IMR-90 (cell line): Measurements from ENCODE around the gene CCNYL1. TPM values are rescaled to one million over a fixed set of nuclear protein-coding genes. Genes with fewer than 3 reads are reported as not detected.

Experiments used
- ATAC-seq: fragments of 200-7000 bp; cut with Tn5 transposase; 2 replicates; pipeline ENCODE4 v1.9.1; 2020; ENCODE audit warnings: low read depth, mild to moderate bottlenecking, moderate library complexity
- BruUV-seq: library from RNA; stranded (reverse); fragments of 400-500 nt; replicated peaks from 2 replicates; lab custom pipeline; 2021; lab: Mats Ljungman, UMichigan
- CTCF ChIA-PET: fragments of 300-600 bp; formaldehyde crosslinking; extraction: SDS; loops from one replicate; lab custom pipeline; 2021; ENCODE audit warnings: antibody characterized with exemption; lab: Yijun Ruan, JAX
- POLR2A ChIA-PET: fragments of 300-600 bp; sonication (Branson Sonifier 250); formaldehyde crosslinking; loops from one replicate; lab custom pipeline; 2022; ENCODE audit warnings: antibody characterized with exemption; ENCODE audit not compliant: unreplicated experiment; lab: Charles Lee
- DNase-seq: peaks from one replicate; pipeline ENCODE4 v3.0.0; 2013
- H2AFZ ChIP-seq: replicated peaks from 2 replicates; pipeline ENCODE3; 2013; ENCODE audit warnings: low read length, mild to moderate bottlenecking; ENCODE audit not compliant: poor library complexity
- H2AK5ac ChIP-seq: 2 replicates; pipeline ENCODE4 v1.6.1; 2013; ENCODE audit warnings: low read depth, low read length, inconsistent platforms
- H2AK9ac ChIP-seq: replicated peaks from 2 replicates; pipeline ENCODE3; 2013; ENCODE audit warnings: mild to moderate bottlenecking, low read depth, low read length, moderate library complexity; ENCODE audit not compliant: poor library complexity
- H2BK120ac ChIP-seq: 2 replicates; pipeline ENCODE4 v1.6.1; 2013; ENCODE audit warnings: low read depth, low read length, inconsistent platforms
- H2BK15ac ChIP-seq: 3 replicates; pipeline ENCODE4 v1.6.1; 2013; ENCODE audit warnings: low read depth, low read length, inconsistent platforms
- H2BK20ac ChIP-seq: 2 replicates; pipeline ENCODE4 v1.6.1; 2013; ENCODE audit warnings: low read depth, mild to moderate bottlenecking, inconsistent platforms, low read length, moderate library complexity
- H2BK5ac ChIP-seq: 2 replicates; pipeline ENCODE4 v1.6.1; 2013; ENCODE audit warnings: mild to moderate bottlenecking, low read depth, low read length, inconsistent platforms; ENCODE audit not compliant: poor library complexity, severe bottlenecking
- H3K14ac ChIP-seq: replicated peaks from 2 replicates; pipeline ENCODE4 v1.6.1; 2013; ENCODE audit warnings: low read depth, low read length, inconsistent platforms
- H3K18ac ChIP-seq: 2 replicates; pipeline ENCODE4 v1.6.1; 2013; ENCODE audit warnings: low read depth, low read length, control low read depth
- H3K23ac ChIP-seq: 2 replicates; pipeline ENCODE4 v1.6.1; 2013; ENCODE audit warnings: low read depth, low read length, inconsistent platforms
- H3K27ac ChIP-seq: 2 replicates; pipeline ENCODE4 v1.5.1; 2013; ENCODE audit warnings: mild to moderate bottlenecking, control low read depth, low read length; ENCODE audit not compliant: insufficient read depth
- H3K27me3 ChIP-seq: 2 replicates; pipeline ENCODE4 v1.6.1; 2013; ENCODE audit warnings: low read length; ENCODE audit not compliant: control insufficient read depth, insufficient read depth
- H3K36me3 ChIP-seq: 2 replicates; pipeline ENCODE4 v1.6.1; 2013; ENCODE audit warnings: low read length, mixed read lengths; ENCODE audit not compliant: control insufficient read depth, insufficient read depth
- H3K4ac ChIP-seq: 2 replicates; pipeline ENCODE4 v1.6.1; 2013; ENCODE audit warnings: low read depth, low read length, inconsistent platforms
- H3K4me1 ChIP-seq: 2 replicates; pipeline ENCODE4 v1.6.1; 2013; ENCODE audit warnings: low read length, mixed read lengths; ENCODE audit not compliant: control insufficient read depth, insufficient read depth
- H3K4me2 ChIP-seq: 2 replicates; pipeline ENCODE4 v1.6.1; 2013; ENCODE audit warnings: low read depth, mild to moderate bottlenecking, control low read depth, low read length, moderate library complexity
- H3K4me3 ChIP-seq: 2 replicates; pipeline ENCODE4 v1.5.1; 2013; ENCODE audit warnings: low read depth, mild to moderate bottlenecking, control low read depth, low read length, moderate library complexity; ENCODE audit not compliant: insufficient read depth
- H3K56ac ChIP-seq: 2 replicates; pipeline ENCODE4 v1.6.1; 2013; ENCODE audit warnings: low read length, inconsistent platforms; ENCODE audit not compliant: insufficient read depth; ENCODE audit errors: extremely low read depth
- H3K79me1 ChIP-seq, 2 experiments: 2 replicates each; pipeline ENCODE4 v1.6.1; 2013; ENCODE audit warnings: low read length in 2 of 2, inconsistent platforms in 1 of 2, low read depth in 1 of 2
- H3K9ac ChIP-seq: 2 replicates; pipeline ENCODE4 v1.6.1; 2013; ENCODE audit warnings: low read depth, low read length, control low read depth
- H3K9me1 ChIP-seq: 2 replicates; pipeline ENCODE4 v1.6.1; 2013; ENCODE audit warnings: low read length, inconsistent platforms; ENCODE audit not compliant: insufficient read depth
- H3K9me3 ChIP-seq: 2 replicates; pipeline ENCODE4 v1.6.1; 2013; ENCODE audit warnings: low read length; ENCODE audit not compliant: control insufficient read depth, insufficient read depth
- H4K20me1 ChIP-seq: 2 replicates; pipeline ENCODE4 v1.6.1; 2013; ENCODE audit warnings: low read length, inconsistent platforms; ENCODE audit not compliant: insufficient read depth
- H4K5ac ChIP-seq: 2 replicates; pipeline ENCODE4 v1.6.1; 2013; ENCODE audit warnings: mild to moderate bottlenecking, low read depth, low read length, control low read depth
- H4K8ac ChIP-seq, 2 experiments: 2 replicates each; pipeline ENCODE4 v1.6.1; 2013; ENCODE audit warnings: low read depth in 2 of 2, low read length in 2 of 2, control low read depth in 1 of 2, inconsistent platforms in 1 of 2
- H4K91ac ChIP-seq: 2 replicates; pipeline ENCODE4 v1.6.1; 2013; ENCODE audit warnings: low read depth, low read length, inconsistent platforms; ENCODE audit not compliant: insufficient read depth
- MAFK ChIP-seq: IDR thresholded peaks from 2 replicates; pipeline ENCODE4 v1.6.1; 2012; ENCODE audit warnings: low read depth, low read length, improper control_type of control experiment
- NFE2L2 ChIP-seq: fragments of 150-350 bp; IDR thresholded peaks from 2 replicates; pipeline ENCODE4 v1.6.1; 2016; ENCODE audit warnings: low read depth, mild to moderate bottlenecking, low read length
- RFX5 ChIP-seq: IDR thresholded peaks from 2 replicates; pipeline ENCODE4 v1.8.0; 2012; ENCODE audit warnings: low read depth, mild to moderate bottlenecking, low read length, moderate library complexity
- USF2 ChIP-seq: fragments of 150-350 bp; IDR thresholded peaks from 2 replicates; pipeline ENCODE4 v1.6.1; 2017; ENCODE audit warnings: mild to moderate bottlenecking, antibody characterized with exemption, low read length, low read depth
- WGBS, 2 experiments: methylation state at CpG; one replicate each; pipeline versions ENCODE4 v1.1.5 to v1.1.7; 2013; ENCODE audit warnings: missing lambda C conversion rate in 2 of 2; ENCODE audit not compliant: insufficient read length in 1 of 2; ENCODE audit errors: extremely low coverage in 2 of 2; 5-methylcytosine and 5-hydroxymethylcytosine counted together
- dilution Hi-C: fragments of 300-500 bp; cut with HindIII; formaldehyde crosslinking; loops from one replicate; pipeline ENCODE4 v1.14.3; 2018; ENCODE audit warnings: low sequenced_read_pairs; ENCODE audit not compliant: unreplicated experiment
- in situ Hi-C: fragments of 300-500 bp; cut with MboI; formaldehyde crosslinking; loops from 3 replicates; pipeline ENCODE4 v1.14.3; 2019; ENCODE audit warnings: low sequenced_read_pairs, inconsistent platforms, mixed read lengths
- intact Hi-C: fragments of 100-400 bp; cut with micrococcal nuclease; formaldehyde crosslinking; loops from 2 replicates; pipeline ENCODE4 v1.10.0; 2022
- polyA plus RNA-seq, 3 experiments: library from polyadenylated mRNA; depleted of rRNA; stranded (reverse); fragments of >200 nt; gene quantifications; 2 replicates each; pipeline ENCODE4 v1.2.3, GENCODE V29; 2012; ENCODE audit warnings: low replicate concordance in 1 of 3
- total RNA-seq: library from RNA; depleted of rRNA; stranded (reverse); fragments of >200 nt; gene quantifications from 2 replicates; pipeline ENCODE4 v1.2.3, GENCODE V29; 2012

CCNYL1 gene
- total and polyA plus RNA-seq, 2 of the 4 experiments (the other 2 are of a cell fraction): 5.4 to 7.3 TPM

DNA sequence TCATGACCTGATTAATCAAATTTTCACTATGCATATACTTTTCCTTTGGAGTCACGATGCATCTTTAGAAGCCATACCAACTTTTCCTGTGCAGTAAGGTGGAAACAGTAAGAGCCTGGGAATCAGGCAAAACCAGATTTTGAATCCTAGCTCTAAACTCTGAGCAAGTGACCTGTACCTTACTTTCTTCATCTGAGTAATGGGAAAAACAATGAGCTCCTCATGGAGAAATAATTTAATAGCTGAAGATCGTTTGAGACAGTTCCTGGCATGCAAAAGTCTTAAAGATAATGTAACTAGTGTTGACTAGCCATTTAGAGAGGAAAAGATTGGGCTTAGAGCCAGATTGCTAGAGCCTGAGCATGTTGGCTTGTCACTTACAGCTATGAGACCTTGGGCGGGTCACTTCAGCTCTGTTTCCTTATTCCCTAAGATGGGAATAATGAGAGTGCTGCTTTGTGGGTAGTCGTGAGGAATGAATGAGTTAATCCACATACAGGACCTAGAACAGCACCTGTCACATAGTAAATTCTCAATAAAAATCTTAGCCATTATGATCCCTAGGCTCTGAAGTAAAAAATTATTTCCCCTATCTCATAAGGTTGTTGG lies 17.7 kb upstream of the CCNYL1 start:
- dilution Hi-C loops: no loop called here
- CTCF ChIA-PET: interaction anchor here (1.1 kb wide), 1 partner anchor 18 kb away, joined by 3 read pairs; the partner anchor contains the start of gene CCNYL1
- in situ Hi-C loops: no loop called here

More for the DNA sequence above, 17.7 kb upstream of the CCNYL1 start:
- Histone ChIP-seq H3K27me3 (no peaks in the 10 kb centered on the region), H4K8ac (no peak overlapping the region), H2BK20ac (0 out of 2 replicates have a peak overlapping the region, but pooled peaks have one; percentile 64), H2BK15ac (peak overlapping the region; percentile 74; the same call in 1 of the 3 replicates), H4K91ac (no peak overlapping the region; the same call in 1 of the 2 replicates), H3K9ac (no peak overlapping the region), H3K36me3 (no peaks in the 10 kb centered on the region), H3K14ac (no peak overlapping the region), H4K5ac (0 out of 2 replicates have a peak overlapping the region, but pooled peaks have one; percentile 41), H2AK9ac (no peak overlapping the region), H2BK5ac (no peak overlapping the region), H3K23ac (no peak overlapping the region), H4K20me1 (no peaks in the 10 kb centered on the region), H3K4me3 (no peak overlapping the region), H3K27ac (no peak overlapping the region), H3K18ac (no peak overlapping the region), H3K9me1 (no peaks in the 10 kb centered on the region), H3K56ac (no peak overlapping the region), H2AFZ (no peak overlapping the region), H3K4me2 (no peak overlapping the region), H3K9me3 (no peaks in the 10 kb centered on the region), H2AK5ac (0 out of 2 replicates have a peak overlapping the region, but pooled peaks have one; percentile 43), H3K4me1 (peaks cover 2% of the 10 kb centered on the region; the same call in 1 of the 2 replicates), H2BK120ac (peak overlapping the region; percentile 38; the same call in 1 of the 2 replicates), H3K79me1 (no peaks in the 10 kb centered on the region), H3K4ac (no peak overlapping the region)
- POLR2A ChIA-PET: no interaction called here
- ATAC-seq (no peak), DNase-seq (no peak)
- WGBS, 2 experiments: no CpG with 5 or more reads among the region's 4 CpGs
- TF ChIP-seq USF2 (no peak), MAFK (no peak), NFE2L2 (no peak), RFX5 (no peak)
- BruUV-seq: no TSS peak
- intact Hi-C loops: no loop called here
